NCI-H146 (cell line): Measurements from ENCODE around the gene ZPBP2.
A peak's percentile ranks its signal among the peaks of the same experiment; 100 is the strongest.

Source experiments
- DNase-seq: peaks from one replicate; lab custom pipeline; 2025; lab: John Stamatoyannopoulos, UW

ZPBP2 gene

DNA sequence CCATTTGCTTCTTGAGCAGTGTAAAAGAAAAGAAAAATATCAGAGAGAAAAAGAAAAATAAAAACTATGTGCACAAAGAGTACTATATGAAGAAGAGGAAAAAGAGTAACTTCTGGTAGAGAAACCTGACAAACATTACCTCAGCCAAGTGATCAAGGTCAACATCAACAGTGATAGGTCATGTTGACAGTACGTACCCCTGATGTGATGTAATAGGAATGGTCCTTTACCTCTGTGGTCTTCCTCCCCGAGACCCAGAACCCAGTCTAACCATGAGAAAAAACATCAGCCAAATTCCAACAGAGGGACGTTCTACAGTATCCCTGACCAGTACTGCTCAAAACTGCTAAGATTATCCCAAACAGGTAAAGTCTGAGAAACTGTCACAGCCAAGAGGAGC is 46.0 kb downstream of the ZPBP2 start:
- DNase-seq, result no peak

DNA sequence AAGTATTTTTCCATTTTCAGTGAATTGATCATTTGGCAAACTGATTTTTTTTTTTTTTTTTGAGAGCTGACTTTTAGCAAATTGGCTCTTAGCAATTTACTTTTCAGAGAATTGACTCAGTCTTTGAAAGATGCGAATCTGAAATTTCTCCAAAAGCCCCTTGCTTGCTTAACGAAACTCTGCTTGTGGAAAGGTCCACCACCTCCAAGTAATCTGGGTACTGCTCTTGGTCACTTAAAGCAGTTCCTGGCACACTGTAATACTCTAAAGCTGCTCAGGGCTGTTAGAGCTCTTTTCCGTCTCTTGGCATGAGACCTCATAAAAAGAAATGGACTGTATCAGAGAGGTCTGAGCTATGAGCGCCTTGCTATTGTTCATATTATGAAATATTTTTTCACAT is 47.6 kb downstream of the ZPBP2 start:
- DNase-seq, result no peak

DNA sequence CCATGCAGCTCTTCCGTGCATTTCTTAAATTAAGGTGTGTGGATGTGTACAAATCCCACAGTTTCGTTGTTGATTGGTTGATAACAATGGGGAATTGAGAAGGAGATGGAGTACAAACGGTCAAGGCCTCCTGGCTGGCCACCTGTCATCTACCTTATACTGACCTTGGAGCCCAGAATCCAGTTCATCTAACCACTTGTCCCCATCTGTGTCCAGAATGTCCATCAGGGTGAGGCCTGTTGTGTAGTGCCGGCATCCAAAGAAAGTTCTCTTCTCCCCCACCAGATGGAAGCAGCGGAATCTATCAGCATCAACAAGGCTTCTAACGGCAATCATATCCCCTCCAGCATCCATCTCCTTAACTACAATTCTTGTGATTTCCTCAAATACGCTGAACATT is 48.9 kb downstream of the ZPBP2 start:
- DNase-seq, result no peak

DNA sequence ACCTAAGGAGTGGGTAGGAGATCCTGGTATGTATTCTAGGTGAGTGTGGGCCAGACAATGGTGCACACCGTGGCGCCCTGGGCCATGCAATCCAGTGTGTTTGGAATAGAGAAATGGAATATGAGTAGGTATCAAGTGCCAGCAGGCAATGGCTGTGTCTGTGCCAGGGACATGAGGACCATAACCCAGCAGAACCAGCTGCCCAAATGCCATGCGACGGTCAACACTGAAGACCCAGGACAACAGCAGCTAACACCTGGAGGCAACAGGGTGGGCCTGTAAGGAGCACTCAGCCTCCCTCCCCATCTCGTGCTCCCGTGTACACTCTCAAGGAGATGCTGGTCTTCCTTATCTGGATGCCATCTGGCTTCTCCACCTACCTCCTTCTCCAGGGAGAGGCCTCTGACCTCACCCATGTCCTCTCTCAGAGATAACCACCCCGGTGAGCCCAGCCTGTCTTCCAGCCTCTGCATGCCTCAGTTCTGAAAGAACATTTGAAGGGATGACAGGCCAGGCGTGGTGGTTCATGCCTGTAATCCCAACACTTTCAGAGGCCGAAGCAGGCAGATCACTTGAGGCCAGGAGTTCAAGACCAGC is 51.2 kb downstream of the ZPBP2 start:
- no peak for DNase-seq

DNA sequence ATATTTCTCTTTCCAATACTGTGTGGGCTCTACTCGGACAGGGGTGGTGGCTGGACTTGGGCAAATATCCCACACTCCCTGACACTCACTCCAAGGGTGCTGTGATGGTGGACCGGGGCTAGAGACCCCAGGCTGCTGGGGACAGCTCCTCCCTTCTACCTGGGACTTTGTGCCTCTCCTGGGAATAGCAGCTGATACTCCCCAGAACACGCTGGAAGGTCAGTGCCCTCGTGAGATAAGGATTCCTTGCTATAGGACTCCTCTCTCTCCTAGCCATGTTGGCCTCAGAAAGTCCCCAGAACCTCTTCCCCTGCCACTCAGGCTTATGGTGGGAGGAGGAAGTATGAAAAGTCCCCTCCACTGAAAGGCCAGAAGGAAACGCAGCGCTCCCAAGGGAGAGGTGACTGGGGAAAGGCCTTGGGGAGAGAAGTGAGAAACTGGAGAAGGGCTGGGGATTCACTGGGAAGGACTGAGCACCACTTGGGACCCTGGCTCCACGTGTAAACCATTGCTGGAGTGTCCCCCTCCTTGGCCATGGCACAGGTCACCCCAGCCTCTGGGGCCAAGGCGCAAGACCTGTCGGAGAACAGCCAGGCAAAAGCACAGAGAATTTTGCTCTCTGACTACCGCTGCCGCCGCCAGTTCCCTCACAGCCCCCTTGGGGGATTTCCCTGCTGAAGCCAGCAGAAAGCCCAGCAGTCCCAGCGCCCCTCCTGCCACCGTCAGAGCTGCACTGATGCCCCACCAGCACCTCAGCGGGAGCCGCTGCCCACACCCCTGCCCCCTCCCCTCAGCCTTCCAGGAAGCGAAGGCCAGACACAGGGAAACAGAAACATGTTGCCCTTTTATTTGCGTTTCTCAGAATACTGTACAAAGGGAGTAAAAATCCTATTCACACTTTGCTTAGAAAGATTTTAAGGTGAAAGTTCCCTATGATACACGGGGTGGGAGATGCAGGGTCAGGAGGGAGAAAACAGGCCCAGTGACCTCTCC is 52.5 kb downstream of the ZPBP2 start:
- no peak for DNase-seq

DNA sequence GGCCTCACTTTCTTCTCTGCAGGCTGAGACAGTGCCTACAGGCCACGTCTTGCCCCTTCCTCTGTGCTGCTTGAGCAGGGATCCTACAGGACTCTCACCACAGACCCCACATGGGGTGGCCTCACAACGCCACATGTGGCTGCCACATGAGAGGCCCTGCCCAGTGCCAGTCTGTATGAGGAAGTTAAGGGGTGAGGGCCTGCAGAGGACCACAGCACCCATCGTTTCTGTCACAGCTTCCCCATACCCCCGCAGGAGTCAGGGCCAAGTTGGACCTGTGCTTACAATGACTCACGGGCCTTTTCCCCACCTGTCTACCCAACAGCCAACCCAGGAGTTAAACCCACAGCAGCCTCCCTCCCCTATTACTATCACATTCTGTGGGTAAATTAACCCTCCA is 53.3 kb downstream of the ZPBP2 start:
- no peak for DNase-seq

DNA sequence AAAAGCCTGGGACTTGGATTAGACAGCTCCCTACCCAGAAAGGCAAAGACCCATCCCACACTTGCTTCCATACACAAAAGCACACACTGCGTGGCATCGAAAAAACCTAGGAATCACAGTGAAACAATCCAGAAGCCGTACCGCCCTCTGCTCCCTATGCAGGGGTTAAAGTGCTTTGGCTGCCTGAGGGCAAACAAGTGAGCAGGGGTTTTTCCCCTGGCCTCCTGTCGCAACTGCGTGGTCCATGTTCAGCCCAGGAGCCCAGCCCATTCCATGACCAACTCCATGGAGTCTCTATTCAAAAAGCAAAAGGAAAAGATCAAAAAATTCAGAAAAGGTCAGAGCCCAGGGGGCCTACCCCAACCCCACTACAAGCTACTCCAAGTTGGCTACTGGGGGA is 54.0 kb downstream of the ZPBP2 start:
- DNase-seq, result no peak

DNA sequence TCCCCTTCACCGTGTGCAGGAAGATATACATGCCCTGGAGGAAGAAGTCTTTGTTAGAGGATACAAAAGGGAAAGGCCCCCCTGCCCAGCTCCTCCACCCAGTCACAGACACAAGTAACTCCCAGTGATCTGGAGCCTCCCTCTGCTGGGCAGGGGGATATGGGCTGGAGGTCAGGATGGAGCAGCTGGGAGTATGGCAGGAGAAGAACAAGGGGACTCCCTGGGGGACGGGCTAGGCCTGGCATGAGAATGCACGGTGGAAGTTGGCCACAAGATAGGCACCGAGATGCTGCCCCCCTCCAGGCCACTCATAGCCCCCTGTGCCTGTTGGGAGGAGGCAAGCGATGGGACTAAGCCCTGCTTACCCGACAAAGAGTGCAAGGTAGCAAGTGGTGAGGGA is 55.2 kb downstream of the ZPBP2 start:
- no peak for DNase-seq

DNA sequence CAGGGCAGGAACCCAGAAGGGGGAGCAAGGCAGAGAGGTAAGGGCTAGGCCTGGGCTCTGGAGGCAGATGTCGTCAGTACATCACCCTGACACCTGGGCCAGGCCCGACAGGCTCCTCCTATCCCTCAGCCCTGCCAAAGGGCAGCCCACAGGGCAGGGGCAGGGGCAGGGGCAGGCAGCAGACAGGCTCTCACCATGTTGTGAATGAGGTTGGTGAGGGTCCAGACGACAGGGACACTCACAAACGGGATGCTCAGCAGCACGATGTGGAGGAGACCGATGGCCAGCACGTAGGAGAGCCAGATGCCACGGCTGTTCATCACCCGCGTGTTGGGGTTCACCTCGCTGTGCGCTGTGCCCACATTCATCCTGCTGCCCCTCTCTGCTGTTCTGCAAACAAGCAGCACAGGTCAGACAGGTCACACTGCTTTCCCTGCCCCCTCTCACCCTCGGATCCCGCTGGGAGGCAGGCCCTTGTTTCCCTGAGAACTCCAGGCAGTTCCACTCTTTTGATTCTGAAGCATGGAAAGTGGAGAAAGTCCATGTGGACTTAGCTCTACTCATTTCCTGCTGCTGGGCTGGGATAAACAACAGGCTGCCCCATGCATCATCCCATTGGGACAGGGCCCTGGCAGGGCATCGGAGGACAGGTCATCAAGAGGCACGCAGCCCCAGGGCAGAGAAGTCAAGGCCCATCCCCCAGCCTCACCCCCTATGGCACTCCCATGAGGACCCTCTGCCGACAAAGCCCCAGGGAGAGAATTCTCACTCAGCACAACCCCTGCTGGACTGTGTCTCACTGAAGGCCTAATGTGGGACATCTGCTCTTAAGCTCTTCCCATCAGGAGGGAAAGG is 56.1 kb downstream of the ZPBP2 start:
- DNase-seq, result no peak

DNA sequence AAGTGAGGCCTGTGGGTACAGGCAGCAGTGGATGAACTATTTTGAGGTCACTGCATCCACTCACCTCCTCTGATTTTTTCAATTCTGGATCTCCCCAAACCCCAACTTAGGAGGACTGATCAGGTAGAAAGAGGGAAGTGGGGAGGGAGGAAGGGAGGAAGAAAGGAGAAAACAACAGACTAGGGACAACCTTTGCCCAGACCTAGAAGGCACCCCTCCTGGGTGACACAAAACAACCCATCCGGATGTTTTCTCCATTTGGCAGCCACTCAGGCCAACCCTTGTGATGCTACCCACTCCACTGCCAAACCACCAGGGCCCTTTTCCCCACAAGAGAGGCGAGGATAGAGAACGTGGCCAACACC is 56.7 kb downstream of the ZPBP2 start:
- DNase-seq, result no peak

DNA sequence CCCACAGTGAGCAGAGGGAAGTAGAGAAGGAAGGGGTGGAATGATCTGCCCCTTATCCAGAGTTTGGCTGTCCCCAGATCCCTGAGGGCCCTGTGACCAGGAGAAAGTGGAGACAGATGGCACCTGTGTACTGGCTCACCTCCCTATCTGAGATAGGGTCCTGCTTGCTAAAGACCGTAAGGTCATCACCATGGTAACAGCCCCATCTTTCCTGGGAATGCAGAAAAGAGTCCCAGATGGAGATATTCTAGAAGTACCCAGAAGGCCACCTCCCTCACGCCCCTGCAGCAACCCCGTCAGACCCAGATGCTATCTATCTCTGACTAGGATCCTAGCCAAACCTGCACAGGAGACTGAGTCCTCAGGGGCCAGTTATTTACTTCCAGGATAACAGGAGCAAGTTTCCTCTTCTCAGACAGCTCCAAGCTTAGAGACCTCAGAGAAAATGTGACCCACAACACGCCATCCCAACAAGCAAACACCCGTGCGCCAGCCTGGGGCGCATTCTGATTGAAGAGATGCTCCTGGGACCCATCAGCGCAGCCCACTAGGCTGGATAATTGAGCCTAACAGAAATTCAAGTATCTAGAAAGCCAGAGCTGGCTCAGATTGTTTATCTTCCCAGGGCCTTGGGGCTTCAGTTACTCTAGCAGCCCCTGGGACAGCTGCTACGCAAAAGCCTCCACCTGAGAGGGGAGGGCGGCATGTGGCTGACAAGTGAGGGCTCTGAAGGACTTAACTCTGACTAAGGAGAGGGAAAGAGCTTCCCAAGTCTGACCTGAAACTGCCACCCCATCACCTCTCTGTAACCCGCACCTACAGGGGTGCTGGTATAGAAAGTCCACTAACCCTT is 57.5 kb downstream of the ZPBP2 start:
- DNase-seq, result no peak

DNA sequence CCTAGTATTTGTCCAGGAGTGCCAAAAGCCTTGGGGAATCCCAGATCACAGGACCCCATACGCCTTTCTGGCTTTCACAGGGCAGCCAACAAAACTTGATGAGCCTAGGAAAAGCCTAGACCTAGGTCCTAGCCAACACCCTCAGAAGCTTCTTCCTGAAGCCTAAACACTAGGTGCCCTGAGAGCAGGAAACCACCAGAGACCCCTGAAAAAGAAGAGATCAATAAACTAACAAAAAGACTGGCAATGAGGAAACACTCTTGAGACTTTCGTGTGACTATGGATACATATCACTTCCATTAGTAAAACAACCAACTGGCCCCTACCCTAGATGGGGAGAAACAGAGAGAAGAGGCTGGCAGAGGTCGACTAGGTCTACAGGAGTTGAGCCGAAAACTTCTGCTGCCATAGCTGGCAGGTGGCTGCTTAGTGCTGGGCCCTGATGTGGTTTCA is 58.2 kb downstream of the ZPBP2 start:
- DNase-seq, result no peak

DNA sequence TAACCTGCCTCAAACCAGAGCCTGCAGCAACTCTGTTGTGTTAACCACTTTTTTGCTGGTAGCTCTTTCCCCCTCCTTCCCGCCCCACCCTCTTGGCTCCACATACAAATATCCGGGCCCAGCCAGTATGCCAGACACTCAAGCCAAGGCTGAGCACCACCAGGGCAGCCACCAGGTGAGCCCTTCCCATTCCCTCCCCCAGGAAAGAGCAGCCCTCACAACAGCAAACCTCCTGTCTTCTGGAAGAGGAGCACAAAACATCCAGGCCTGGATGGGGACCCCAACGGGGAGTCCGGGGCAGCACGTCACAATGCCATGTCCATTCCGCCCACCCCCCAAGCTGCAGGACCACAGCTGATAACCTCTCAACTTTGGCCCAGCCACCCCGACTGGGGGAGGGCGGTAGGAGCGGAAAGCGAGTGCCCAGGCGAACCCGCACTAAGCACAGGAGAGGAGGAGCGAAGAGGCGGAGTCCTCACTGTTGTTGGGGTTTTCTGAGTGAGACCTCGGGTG is 58.6 kb downstream of the ZPBP2 start:
- DNase-seq, result peak; percentile 36
